ENCODE data around the gene LRRFIP1.

- TF ChIP-seq TAF1 (IDR thresholded peaks at IDR 0.05; ENCODE audit: borderline replicate concordance, low read depth, low read length) (no peak), CTCF (IDR thresholded peaks at IDR 0.05) (no peak), MEF2A (IDR thresholded peaks at IDR 0.05; ENCODE audit: borderline replicate concordance, low read depth) (no peak), YY1 (IDR thresholded peaks at IDR 0.05; ENCODE audit: low read depth) (no peak), TCF12 (IDR thresholded peaks at IDR 0.05) (no peak), ZBTB33 (IDR thresholded peaks at IDR 0.05; ENCODE audit: borderline replicate concordance, low read depth) (no peak), SMC3 (IDR thresholded peaks at IDR 0.05; ENCODE audit: low read depth, low read length) (no peak), FOXM1 (IDR thresholded peaks at IDR 0.05; ENCODE audit: low read depth) (no peak), EP300 (IDR thresholded peaks at IDR 0.05; ENCODE audit: borderline replicate concordance in 1 of 2, low read depth in 1 of 2, low read length in 1 of 2) (no peak), POLR2AphosphoS5 (IDR thresholded peaks at IDR 0.05; ENCODE audit: low read depth, low read length) (no peak)
Observed at GRCh38 chr2:237647176-237648015, 20.0 kb downstream of the LRRFIP1 start.

Data from SK-N-SH (cell line).